OCI-LY7 (cell line): ENCODE results near the gene BTNL8.

ENCODE experiments used
- CTCF ChIP-seq: fragments of 200-600 bp; sonication (generic); conservative IDR thresholded peaks from 2 replicates; pipeline ENCODE4 v1.5.1; 2014; ENCODE audit warnings: mild to moderate bottlenecking, antibody characterized with exemption, low read length, moderate library complexity, mixed read lengths
- EZH2phosphoT487 ChIP-seq: fragments of 200-600 bp; sonication (generic); IDR thresholded peaks from 2 replicates; pipeline ENCODE4 v1.6.1; 2018; ENCODE audit warnings: low read depth, borderline replicate concordance, mild to moderate bottlenecking, mixed run types, antibody characterized with exemption, low read length, moderate library complexity, mixed read lengths

- TF ChIP-seq CTCF (no peak), EZH2phosphoT487 (no peak)
These were observed 51.5 kb downstream of the BTNL8 start for GRCh38 chr5:180950291-180950949.
